SJSA1 (cell line): ENCODE data around the gene SCAF1. TPM values are rescaled to one million over a fixed set of nuclear protein-coding genes. Genes with fewer than 3 reads are reported as not detected.
A peak's percentile ranks its signal among the peaks of the same experiment; 100 is the strongest.
"Not testable (repeated sequence)": the region's sequence is repeated elsewhere in the genome, so short reads cannot be mapped to it uniquely, and the experiment has no call there.

Experiments used
- DNase-seq, 2 experiments: peaks; one replicate each; pipeline ENCODE4 v3.0.0-alpha.2; 2015 to 2020; ENCODE audit warnings: low spot score in 2 of 2, low read depth in 1 of 2
- H3K27ac ChIP-seq: fragments of 250-450 bp; sonication (Bioruptor Pico); 2 replicates; pipeline ENCODE4 v1.5.1; 2020; ENCODE audit warnings: mild to moderate bottlenecking, moderate library complexity
- H3K27me3 ChIP-seq: fragments of 250-450 bp; sonication (Bioruptor Pico); replicated peaks from 2 replicates; pipeline ENCODE4 v1.5.1; 2020; ENCODE audit warnings: mild to moderate bottlenecking, moderate library complexity
- H3K36me3 ChIP-seq: fragments of 250-450 bp; sonication (Bioruptor Pico); 2 replicates; pipeline ENCODE4 v1.5.1; 2020; ENCODE audit warnings: mild to moderate bottlenecking
- H3K4me1 ChIP-seq: fragments of 250-450 bp; sonication (Bioruptor Pico); replicated peaks from 2 replicates; pipeline ENCODE4 v1.6.1; 2021; ENCODE audit warnings: mild to moderate bottlenecking
- H3K4me3 ChIP-seq: fragments of 250-450 bp; sonication (Bioruptor Pico); 2 replicates; pipeline ENCODE4 v1.5.1; 2020; ENCODE audit warnings: mild to moderate bottlenecking
- H3K9me3 ChIP-seq: fragments of 250-450 bp; sonication (Bioruptor Pico); replicated peaks from 2 replicates; pipeline ENCODE4 v1.5.1; 2020; ENCODE audit warnings: mild to moderate bottlenecking
- total RNA-seq: library from RNA; depleted of rRNA; stranded (reverse); fragments of >200 nt; shearing (Covaris generic); gene quantifications from 2 replicates; pipeline ENCODE4 v1.2.3, GENCODE V29; 2014

The SCAF1 gene
- total RNA-seq, 1 experiment from 2014 or later, result 27.3 TPM

- peaks cover 22% of the 10 kb centered on the region for H3K36me3 ChIP-seq
- DNase-seq, result no peak
- no peaks in the 10 kb centered on the region for H3K9me3 ChIP-seq
- no peak overlapping the region for H3K27ac ChIP-seq
- no peak overlapping the region for H3K4me3 ChIP-seq
- no peaks in the 10 kb centered on the region for H3K27me3 ChIP-seq
- no peaks in the 10 kb centered on the region for H3K4me1 ChIP-seq
These were observed 15.8 kb upstream of the SCAF1 start for GRCh38 chr19:49626226-49626625.

- Histone ChIP-seq H3K4me1 (no peaks in the 10 kb centered on the region), H3K36me3 (peaks cover 15% of the 10 kb centered on the region), H3K4me3 (no peak overlapping the region), H3K27ac (no peak overlapping the region), H3K27me3 (no peaks in the 10 kb centered on the region), H3K9me3 (no peaks in the 10 kb centered on the region)
- DNase-seq, result no peak
These were observed 12.3 kb upstream of the SCAF1 start for GRCh38 chr19:49629659-49630058.

- Histone ChIP-seq H3K27me3 (no peaks in the 10 kb centered on the region), H3K4me1 (no peaks in the 10 kb centered on the region), H3K4me3 (no peak overlapping the region), H3K9me3 (no peaks in the 10 kb centered on the region), H3K27ac (no peak overlapping the region), H3K36me3 (peaks cover 19% of the 10 kb centered on the region)
- no peak for DNase-seq
These were observed 10.9 kb upstream of the SCAF1 start for GRCh38 chr19:49631014-49631588.

- no peak overlapping the region for H3K27ac ChIP-seq
- H3K9me3 ChIP-seq, result no peaks in the 10 kb centered on the region
- H3K27me3 ChIP-seq, result no peaks in the 10 kb centered on the region
- DNase-seq, result no peak
- H3K4me3 ChIP-seq, result no peak overlapping the region
- peaks cover 22% of the 10 kb centered on the region for H3K36me3 ChIP-seq
- no peaks in the 10 kb centered on the region for H3K4me1 ChIP-seq
These were observed 10.3 kb upstream of the SCAF1 start for GRCh38 chr19:49631610-49632192.

- H3K27ac ChIP-seq, result no peak overlapping the region
These were observed 9.4 kb upstream of the SCAF1 start for GRCh38 chr19:49632576-49632975.

GRCh38 chr19:49633273-49633672 lies 8.7 kb upstream of the SCAF1 start:
- H3K9me3 ChIP-seq, H3K27ac ChIP-seq, H3K4me3 ChIP-seq, H3K27me3 ChIP-seq, H3K4me1 ChIP-seq, DNase-seq: not testable (repeated sequence)
- H3K36me3 ChIP-seq, result peaks cover 12% of the 10 kb centered on the region

More at GRCh38 chr19:49632576-49632975, 9.4 kb upstream of the SCAF1 start:
- Histone ChIP-seq H3K4me3 (no peak overlapping the region), H3K36me3 (peaks cover 16% of the 10 kb centered on the region), H3K27me3 (no peaks in the 10 kb centered on the region), H3K4me1 (no peaks in the 10 kb centered on the region), H3K9me3 (no peaks in the 10 kb centered on the region)
- DNase-seq, result no peak

GRCh38 chr19:49635530-49636232 lies 6.3 kb upstream of the SCAF1 start:
- Histone ChIP-seq H3K9me3 (no peaks in the 10 kb centered on the region), H3K4me3 (no peak overlapping the region), H3K4me1 (peaks cover 13% of the 10 kb centered on the region), H3K36me3 (peaks cover 12% of the 10 kb centered on the region), H3K27me3 (no peaks in the 10 kb centered on the region), H3K27ac (no peak overlapping the region)
- no peak for DNase-seq

- H3K36me3 ChIP-seq, result peaks cover 16% of the 10 kb centered on the region
- peaks cover 20% of the 10 kb centered on the region for H3K4me1 ChIP-seq
- H3K4me3 ChIP-seq, result no peak overlapping the region
- no peaks in the 10 kb centered on the region for H3K9me3 ChIP-seq
- no peak for DNase-seq
- H3K27ac ChIP-seq, result no peak overlapping the region
- no peaks in the 10 kb centered on the region for H3K27me3 ChIP-seq
These were observed 5.6 kb upstream of the SCAF1 start for GRCh38 chr19:49636233-49636932.

GRCh38 chr19:49637821-49638738 lies 3.9 kb upstream of the SCAF1 start:
- peaks cover 24% of the 10 kb centered on the region for H3K4me1 ChIP-seq
- DNase-seq, result peak; percentile 62 to 88

GRCh38 chr19:49639401-49640112 lies 2.5 kb upstream of the SCAF1 start:
- H3K27me3 ChIP-seq, result no peaks in the 10 kb centered on the region
- peak overlapping the region; percentile 59 for H3K4me3 ChIP-seq
- peaks cover 22% of the 10 kb centered on the region for H3K36me3 ChIP-seq
- peak overlapping the region; percentile 60 for H3K27ac ChIP-seq
- H3K4me1 ChIP-seq, result peaks cover 29% of the 10 kb centered on the region
- H3K9me3 ChIP-seq, result no peaks in the 10 kb centered on the region
- peak in 1 of 2 experiments; percentile 32 for DNase-seq

More at GRCh38 chr19:49637821-49638738, 3.9 kb upstream of the SCAF1 start:
- Histone ChIP-seq H3K27ac (peak overlapping the region; percentile 47), H3K27me3 (no peaks in the 10 kb centered on the region), H3K36me3 (peaks cover 16% of the 10 kb centered on the region), H3K9me3 (no peaks in the 10 kb centered on the region), H3K4me3 (peak overlapping the region; percentile 21)

- H3K36me3 ChIP-seq, result peaks cover 22% of the 10 kb centered on the region
- H3K9me3 ChIP-seq, result no peaks in the 10 kb centered on the region
- H3K27me3 ChIP-seq, result no peaks in the 10 kb centered on the region
- DNase-seq, result peak; percentile 100
- peak within 1 kb of the TSS; percentile 59 for H3K4me3 ChIP-seq
- peaks cover 29% of the 10 kb centered on the region for H3K4me1 ChIP-seq
- peak within 1 kb of the TSS; percentile 100 for H3K27ac ChIP-seq
These were observed 1.7 kb upstream of the SCAF1 start, which contains the start of gene RRAS for GRCh38 chr19:49640113-49640898. RRAS (minus strand) TSS chr19:49640143; CDS start chr19:49640098, 45 bp downstream.

GRCh38 chr19:49642492-49643035 lies 555 bp downstream of the SCAF1 start:
- Histone ChIP-seq H3K27me3 (no peaks in the 10 kb centered on the region), H3K36me3 (peaks cover 37% of the 10 kb centered on the region), H3K9me3 (no peaks in the 10 kb centered on the region), H3K4me3 (peak overlapping the region; percentile 59), H3K4me1 (peaks cover 29% of the 10 kb centered on the region), H3K27ac (peak overlapping the region; percentile 64)
- no peak for DNase-seq
